SK-N-SH (cell line): ENCODE results near the gene ABCC4.
"Not testable (repeated sequence)": the region's sequence is repeated elsewhere in the genome, so short reads cannot be mapped to it uniquely, and the experiment has no call there.

Experiments used
- CTCF ChIP-seq: fragments of 200-600 bp; sonication (generic); IDR thresholded peaks from 2 replicates; pipeline ENCODE4 v1.6.1; 2017; ENCODE audit warnings: antibody characterized with exemption, mild to moderate bottlenecking, moderate library complexity
- EP300 ChIP-seq, 2 experiments: IDR thresholded peaks; 2 replicates each; pipeline versions ENCODE4 v1.4.0 to v1.6.1; 2012; ENCODE audit warnings: borderline replicate concordance in 1 of 2, low read depth in 1 of 2, low read length in 1 of 2
- EZH2phosphoT487 ChIP-seq: fragments of 200-600 bp; sonication (generic); IDR thresholded peaks from 2 replicates; pipeline ENCODE4 v1.6.1; 2017; ENCODE audit warnings: low read depth, mixed run types, mild to moderate bottlenecking, antibody characterized with exemption, moderate library complexity, borderline replicate concordance
- REST ChIP-seq: IDR thresholded peaks from 2 replicates; pipeline ENCODE4 v1.6.1; 2012; ENCODE audit warnings: mild to moderate bottlenecking, low read depth, low read length, moderate library complexity
- TAF1 ChIP-seq: IDR thresholded peaks from 2 replicates; pipeline ENCODE4 v1.6.1; 2012; ENCODE audit warnings: low read depth, mild to moderate bottlenecking, low read length, moderate library complexity, borderline replicate concordance
- USF2 ChIP-seq: fragments of 150-350 bp; IDR thresholded peaks from 2 replicates; pipeline ENCODE4 v1.6.1; 2017; ENCODE audit warnings: antibody characterized with exemption, low read length, low read depth, borderline replicate concordance
- TF ChIP-seq, protein P1 (sequence below): IDR thresholded peaks from 2 replicates; pipeline ENCODE4 v1.4.0; 2012; ENCODE audit warnings: low read depth

- not testable (repeated sequence) for TF ChIP-seq CTCF; REST; TAF1; EZH2phosphoT487; EP300 (IDR thresholded peaks at IDR 0.05; ENCODE audit: borderline replicate concordance in 1 of 2, low read depth in 1 of 2, low read length in 1 of 2); USF2
- TF ChIP-seq, protein P1, sequence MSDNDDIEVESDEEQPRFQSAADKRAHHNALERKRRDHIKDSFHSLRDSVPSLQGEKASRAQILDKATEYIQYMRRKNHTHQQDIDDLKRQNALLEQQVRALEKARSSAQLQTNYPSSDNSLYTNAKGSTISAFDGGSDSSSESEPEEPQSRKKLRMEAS = not testable (repeated sequence)
Observed at GRCh38 chr13:95198606-95199005, 102.6 kb downstream of the ABCC4 start.
